PC-3 (cell line): ENCODE measurements around the gene GLRX5. TPM values are rescaled to one million over a fixed set of nuclear protein-coding genes. Genes with fewer than 3 reads are reported as not detected.

Experiments
- ATAC-seq: fragments of 200-7000 bp; cut with Tn5 transposase; 2 replicates; pipeline ENCODE4 v1.9.1; 2020; ENCODE audit warnings: mild to moderate bottlenecking, moderate library complexity
- BruUV-seq: library from RNA; stranded (reverse); fragments of 400-500 nt; replicated peaks from 2 replicates; lab custom pipeline; 2021; lab: Mats Ljungman, UMichigan
- CTCF ChIA-PET: fragments of 300-600 bp; sonication (Branson Sonifier 250); formaldehyde crosslinking; loops from one replicate; lab custom pipeline; 2022; ENCODE audit warnings: antibody characterized with exemption; lab: Charles Lee
- POLR2A ChIA-PET: fragments of 300-600 bp; sonication (Branson Sonifier 250); formaldehyde crosslinking; loops from one replicate; lab custom pipeline; 2022; ENCODE audit warnings: antibody characterized with exemption; ENCODE audit not compliant: unreplicated experiment; lab: Charles Lee
- DNase-seq: peaks from one replicate; pipeline ENCODE4 v3.0.0-alpha.2; 2015
- H2AFZ ChIP-seq: fragments of 300-600 bp; sonication (generic); 2 replicates; pipeline ENCODE4 v1.6.0; 2016; ENCODE audit warnings: antibody characterized with exemption, low read length
- H3F3A ChIP-seq: fragments of 300-600 bp; sonication (generic); one replicate; pipeline ENCODE4 v1.6.0; 2017; ENCODE audit warnings: antibody characterized with exemption, low read length, control low read depth, mild to moderate bottlenecking; ENCODE audit not compliant: unreplicated experiment
- H3K27ac ChIP-seq: fragments of 300-600 bp; sonication (generic); 2 replicates; pipeline ENCODE4 v1.5.1; 2016; ENCODE audit warnings: mild to moderate bottlenecking, low read length
- H3K27me3 ChIP-seq: fragments of 300-600 bp; sonication (generic); 2 replicates; pipeline ENCODE4 v1.6.1; 2016; ENCODE audit warnings: low read length, mixed read lengths
- H3K36me3 ChIP-seq: fragments of 300-600 bp; sonication (generic); 2 replicates; pipeline ENCODE4 v1.6.1; 2016; ENCODE audit warnings: low read depth, mixed run types, low read length, mixed read lengths
- H3K4me1 ChIP-seq: fragments of 300-600 bp; sonication (generic); 2 replicates; pipeline ENCODE4 v1.5.1; 2016; ENCODE audit warnings: low read length; ENCODE audit not compliant: insufficient read depth
- H3K4me2 ChIP-seq: fragments of 300-600 bp; sonication (generic); 2 replicates; pipeline ENCODE4 v1.6.0; 2016; ENCODE audit warnings: low read length
- H3K4me3 ChIP-seq: fragments of 300-600 bp; sonication (generic); 2 replicates; pipeline ENCODE4 v1.5.1; 2016; ENCODE audit warnings: mild to moderate bottlenecking, low read length, mixed read lengths
- H3K79me2 ChIP-seq: fragments of 300-600 bp; sonication (generic); 2 replicates; pipeline ENCODE4 v1.6.1; 2017; ENCODE audit warnings: low read length, mixed read lengths
- H3K9ac ChIP-seq: fragments of 300-600 bp; sonication (generic); 2 replicates; pipeline ENCODE4 v1.6.0; 2016; ENCODE audit warnings: mild to moderate bottlenecking, low read length
- H3K9me2 ChIP-seq: fragments of 300-600 bp; sonication (generic); replicated peaks from 2 replicates; pipeline ENCODE4 v1.6.1; 2016; ENCODE audit warnings: mixed run types, low read length, mixed read lengths
- H3K9me3 ChIP-seq: fragments of 300-600 bp; sonication (generic); 2 replicates; pipeline ENCODE4 v1.6.1; 2016; ENCODE audit warnings: low read length, mixed read lengths
- H4K20me1 ChIP-seq: fragments of 300-600 bp; sonication (generic); 2 replicates; pipeline ENCODE4 v1.6.1; 2016; ENCODE audit warnings: low read length, mixed read lengths
- CTCF ChIP-seq: fragments of 300-600 bp; sonication (generic); conservative IDR thresholded peaks from 2 replicates; pipeline ENCODE4 v1.5.1; 2017; ENCODE audit warnings: antibody characterized with exemption, low read depth, mild to moderate bottlenecking, low read length
- EZH2 ChIP-seq: fragments of 300-600 bp; sonication (generic); IDR thresholded peaks from one replicate; pipeline ENCODE4 v1.6.1; 2017; ENCODE audit warnings: antibody characterized with exemption, mild to moderate bottlenecking, low read length; ENCODE audit not compliant: unreplicated experiment
- EZH2phosphoT487 ChIP-seq: fragments of 300-600 bp; sonication (generic); IDR thresholded peaks from 2 replicates; pipeline ENCODE4 v1.6.1; 2018; ENCODE audit warnings: mild to moderate bottlenecking, antibody characterized with exemption, low read length, borderline replicate concordance
- intact Hi-C: fragments of 100-400 bp; cut with micrococcal nuclease; formaldehyde crosslinking; loops from 2 replicates; pipeline ENCODE4 v1.9.0; 2023
- total RNA-seq: library from RNA; depleted of rRNA; stranded (reverse); fragments of >200 nt; gene quantifications from 2 replicates; pipeline ENCODE4 v1.2.3, GENCODE V29; 2014

The GLRX5 gene
- total RNA-seq, 1 experiment from 2014 or later = 60.0 TPM

GRCh38 chr14:95531473-95531872 is 3.4 kb upstream of the GLRX5 start:
- H3K27ac ChIP-seq = peak overlapping the region; percentile 33
- intact Hi-C loops = loop anchor here (5.0 to 10.0 kb wide), 2 partner anchors 47 to 374 kb away; partner anchors contain the start of gene DICER1

GRCh38 chr14:95531969-95532368 is 2.9 kb upstream of the GLRX5 start:
- Histone ChIP-seq H4K20me1 (peaks cover 41% of the 10 kb centered on the region), H3K4me1 (peaks cover 49% of the 10 kb centered on the region), H3K36me3 (no peaks in the 10 kb centered on the region; the same call in 1 of the 2 replicates), H3K9me3 (no peaks in the 10 kb centered on the region), H3K4me2 (peak overlapping the region; percentile 99), H2AFZ (no peak overlapping the region), H3K9me2 (no peaks in the 10 kb centered on the region), H3F3A (no peaks in the 10 kb centered on the region), H3K27me3 (no peaks in the 10 kb centered on the region), H3K9ac (peak overlapping the region; percentile 98), H3K4me3 (peak overlapping the region; percentile 98), H3K27ac (peak overlapping the region; percentile 33), H3K79me2 (peaks cover 77% of the 10 kb centered on the region)
- ChIA-PET CTCF (no interaction called here), POLR2A (no interaction called here)
- DNase-seq = no peak
- BruUV-seq = no TSS peak
- TF ChIP-seq EZH2 = no peak
- TF ChIP-seq EZH2phosphoT487 = no peak
- no peak for TF ChIP-seq CTCF
- ATAC-seq = no peak
- intact Hi-C loops = loop anchor here (5.0 to 10.0 kb wide), 2 partner anchors 47 to 375 kb away; partner anchors contain the start of gene DICER1

More at GRCh38 chr14:95531473-95531872, 3.4 kb upstream of the GLRX5 start:
- H3K9ac ChIP-seq = peak overlapping the region; percentile 98; the same call in 1 of the 2 replicates
- H3K4me3 ChIP-seq = peak overlapping the region; percentile 98; the same call in 1 of the 2 replicates
- peaks cover 45% of the 10 kb centered on the region for H3K4me1 ChIP-seq
- peak; percentile 80 for DNase-seq
- no TSS peak for BruUV-seq
- no peak for TF ChIP-seq EZH2
- no peak for TF ChIP-seq EZH2phosphoT487
- TF ChIP-seq CTCF = no peak
- no peaks in the 10 kb centered on the region for H3K9me3 ChIP-seq
- no peaks in the 10 kb centered on the region; the same call in 1 of the 2 replicates for H3K36me3 ChIP-seq
- CTCF ChIA-PET = no interaction called here
- ATAC-seq = peak; percentile 7; the same call in 1 of the 2 replicates
- H3K79me2 ChIP-seq = peaks cover 72% of the 10 kb centered on the region
- POLR2A ChIA-PET = no interaction called here
- peaks cover 36% of the 10 kb centered on the region for H4K20me1 ChIP-seq
- no peaks in the 10 kb centered on the region for H3K27me3 ChIP-seq
- H3K4me2 ChIP-seq = peak overlapping the region; percentile 99
- no peak overlapping the region for H2AFZ ChIP-seq
- H3F3A ChIP-seq = no peaks in the 10 kb centered on the region
- no peaks in the 10 kb centered on the region for H3K9me2 ChIP-seq

- H3K27ac ChIP-seq = peak overlapping the region; percentile 81; the same call in 1 of the 2 replicates
- H3F3A ChIP-seq = no peaks in the 10 kb centered on the region
- peaks cover 46% of the 10 kb centered on the region for H3K4me1 ChIP-seq
- no peaks in the 10 kb centered on the region for H3K9me2 ChIP-seq
- no peak overlapping the region for H2AFZ ChIP-seq
- H4K20me1 ChIP-seq = peaks cover 52% of the 10 kb centered on the region
- H3K9ac ChIP-seq = peak overlapping the region; percentile 98
- ChIA-PET CTCF (interaction anchor here (0.6 kb wide), 1 partner anchor 469 kb away, joined by 3 read pairs; no protein-coding TSS in a partner anchor), POLR2A (no interaction called here)
- no peaks in the 10 kb centered on the region for H3K27me3 ChIP-seq
- no peak for TF ChIP-seq EZH2phosphoT487
- TF ChIP-seq EZH2 = no peak
- TF ChIP-seq CTCF = no peak
- no peaks in the 10 kb centered on the region for H3K9me3 ChIP-seq
- DNase-seq (peak; percentile 30), ATAC-seq (no peak)
- peak overlapping the region; percentile 99 for H3K4me2 ChIP-seq
- H3K4me3 ChIP-seq = peak overlapping the region; percentile 98
- peaks cover 91% of the 10 kb centered on the region for H3K79me2 ChIP-seq
- intact Hi-C loops = loop anchor here (5.0 to 10.0 kb wide), 2 partner anchors 49 to 376 kb away; partner anchors contain the start of gene DICER1
- BruUV-seq = no TSS peak
- H3K36me3 ChIP-seq = no peaks in the 10 kb centered on the region; the same call in 1 of the 2 replicates
Measured at GRCh38 chr14:95533391-95533821, 1.4 kb upstream of the GLRX5 start.
